ENCODE data around the gene TRIM17. TPM values are rescaled to one million over a fixed set of nuclear protein-coding genes. Genes with fewer than 3 reads are reported as not detected.

TRIM17 gene, protein sequence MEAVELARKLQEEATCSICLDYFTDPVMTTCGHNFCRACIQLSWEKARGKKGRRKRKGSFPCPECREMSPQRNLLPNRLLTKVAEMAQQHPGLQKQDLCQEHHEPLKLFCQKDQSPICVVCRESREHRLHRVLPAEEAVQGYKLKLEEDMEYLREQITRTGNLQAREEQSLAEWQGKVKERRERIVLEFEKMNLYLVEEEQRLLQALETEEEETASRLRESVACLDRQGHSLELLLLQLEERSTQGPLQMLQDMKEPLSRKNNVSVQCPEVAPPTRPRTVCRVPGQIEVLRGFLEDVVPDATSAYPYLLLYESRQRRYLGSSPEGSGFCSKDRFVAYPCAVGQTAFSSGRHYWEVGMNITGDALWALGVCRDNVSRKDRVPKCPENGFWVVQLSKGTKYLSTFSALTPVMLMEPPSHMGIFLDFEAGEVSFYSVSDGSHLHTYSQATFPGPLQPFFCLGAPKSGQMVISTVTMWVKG
- total RNA-seq: 1.2 TPM

DNA sequence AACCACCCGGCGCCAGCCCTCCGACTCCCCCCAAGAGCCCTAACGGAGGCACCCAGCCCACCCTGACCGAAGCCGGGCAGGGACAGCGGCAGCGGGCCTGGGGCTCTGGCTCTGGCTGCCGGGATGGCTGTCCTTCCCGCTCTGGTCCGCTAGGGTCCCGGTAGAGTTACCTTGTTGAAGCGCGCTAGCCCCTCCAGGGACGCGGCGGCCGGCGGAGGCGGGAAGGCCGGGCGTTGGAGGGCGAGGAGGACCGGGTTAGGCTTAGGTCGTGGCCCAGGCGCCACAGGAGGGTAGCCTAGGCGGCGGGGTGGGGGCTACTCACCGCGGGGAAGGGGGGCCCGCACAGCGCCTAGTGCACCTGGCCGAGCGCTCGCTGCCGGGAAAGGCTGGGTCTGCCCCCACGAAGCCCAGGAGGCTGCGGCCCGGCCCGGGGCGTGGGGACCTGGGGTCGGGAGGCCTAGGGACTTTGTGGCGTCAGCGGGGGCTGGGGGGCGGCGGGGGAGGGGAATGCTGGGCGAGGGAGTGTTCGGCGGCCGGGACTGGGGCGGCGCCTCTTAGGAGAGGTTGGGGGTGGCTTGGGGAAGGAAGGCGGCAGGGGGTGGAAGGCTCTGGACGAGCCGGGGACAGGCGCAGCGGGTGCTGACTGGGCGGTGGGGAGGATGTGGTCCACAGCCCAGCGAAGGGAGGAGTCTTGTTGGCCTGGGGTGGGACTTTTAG lies at the start of gene TRIM17:
Gene TRIM17 (minus strand): TSS at position 645 of the 717 bp plus-strand sequence. CDS start 1,789 bp downstream, outside the sequence.
- no peaks in the 10 kb centered on the region for H3K9me3 ChIP-seq
- no peaks in the 10 kb centered on the region for H3K36me3 ChIP-seq
- peak within 1 kb of the TSS; percentile 45 to 59 for H3K4me3 ChIP-seq
- peak within 1 kb of the TSS; percentile 16 for H3K27ac ChIP-seq
- no peak for TF ChIP-seq POLR2A (IDR thresholded peaks at IDR 0.05)
- TF ChIP-seq, protein P1, sequence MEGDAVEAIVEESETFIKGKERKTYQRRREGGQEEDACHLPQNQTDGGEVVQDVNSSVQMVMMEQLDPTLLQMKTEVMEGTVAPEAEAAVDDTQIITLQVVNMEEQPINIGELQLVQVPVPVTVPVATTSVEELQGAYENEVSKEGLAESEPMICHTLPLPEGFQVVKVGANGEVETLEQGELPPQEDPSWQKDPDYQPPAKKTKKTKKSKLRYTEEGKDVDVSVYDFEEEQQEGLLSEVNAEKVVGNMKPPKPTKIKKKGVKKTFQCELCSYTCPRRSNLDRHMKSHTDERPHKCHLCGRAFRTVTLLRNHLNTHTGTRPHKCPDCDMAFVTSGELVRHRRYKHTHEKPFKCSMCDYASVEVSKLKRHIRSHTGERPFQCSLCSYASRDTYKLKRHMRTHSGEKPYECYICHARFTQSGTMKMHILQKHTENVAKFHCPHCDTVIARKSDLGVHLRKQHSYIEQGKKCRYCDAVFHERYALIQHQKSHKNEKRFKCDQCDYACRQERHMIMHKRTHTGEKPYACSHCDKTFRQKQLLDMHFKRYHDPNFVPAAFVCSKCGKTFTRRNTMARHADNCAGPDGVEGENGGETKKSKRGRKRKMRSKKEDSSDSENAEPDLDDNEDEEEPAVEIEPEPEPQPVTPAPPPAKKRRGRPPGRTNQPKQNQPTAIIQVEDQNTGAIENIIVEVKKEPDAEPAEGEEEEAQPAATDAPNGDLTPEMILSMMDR (IDR thresholded peaks at IDR 0.05): peak in 1 of 3 experiments; percentile 8
- TF ChIP-seq POLR2AphosphoS5 (IDR thresholded peaks at IDR 0.05; ENCODE audit: insufficient read depth in 1 of 2, low read depth in 1 of 2): no peak
- no peaks in the 10 kb centered on the region for H3K27me3 ChIP-seq
- peaks cover 26% of the 10 kb centered on the region for H3K4me1 ChIP-seq
- DNase-seq (ENCODE audit: extremely low spot score in 2 of 2): no peak
- intact Hi-C loops (cut with DNase I): no loop called here

DNA sequence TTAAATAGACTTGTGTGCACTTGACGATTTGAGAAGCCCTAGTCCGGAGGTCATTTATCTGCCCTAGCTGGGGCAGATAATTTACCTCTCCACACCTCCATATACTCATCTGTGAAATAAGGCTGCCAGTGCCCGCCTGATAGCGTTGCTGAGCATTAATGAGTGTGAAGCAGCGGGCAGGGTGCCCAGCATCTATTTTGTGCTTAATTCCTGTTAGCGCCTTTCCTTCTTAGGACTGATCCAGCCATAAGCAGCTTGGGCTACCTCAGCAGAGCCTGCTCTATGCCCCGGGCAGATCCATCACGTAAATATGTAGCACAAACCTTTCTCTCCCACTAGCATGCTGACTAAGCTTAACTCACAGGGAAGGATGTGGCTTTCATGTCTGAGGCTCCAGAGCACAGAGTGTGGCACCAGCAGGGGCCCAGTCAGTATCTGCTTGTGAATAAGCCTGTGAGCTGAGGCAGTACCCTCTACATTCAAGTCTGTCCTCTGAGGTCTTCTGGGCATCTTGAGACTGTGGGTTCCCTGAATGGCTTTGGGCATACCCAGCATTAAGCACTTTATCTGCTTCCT lies 49.0 kb upstream of the TRIM17 start:
- no peak overlapping the region for H3K27ac ChIP-seq
- DNase-seq (ENCODE audit: extremely low spot score in 2 of 2): no peak

DNA sequence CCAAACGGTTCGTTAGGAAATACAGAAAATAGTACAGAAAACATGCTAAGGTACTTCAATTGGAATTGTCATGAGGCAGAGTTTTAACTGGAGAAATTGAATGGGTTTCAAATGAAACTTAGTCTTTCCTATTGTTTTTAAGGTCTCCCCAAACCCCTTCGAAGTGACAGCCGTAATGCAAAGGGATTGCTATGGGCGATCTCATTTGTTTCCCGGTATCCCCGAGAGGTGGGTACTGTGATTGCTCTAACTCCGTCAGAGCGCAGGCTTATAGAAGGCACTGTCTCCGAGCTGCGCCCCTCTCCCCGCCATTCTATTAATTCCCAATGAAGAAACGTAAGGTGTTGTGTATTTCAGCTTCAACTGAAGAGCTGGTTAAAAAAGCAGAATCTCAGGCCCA lies 48.5 kb upstream of the TRIM17 start:
- DNase-seq (ENCODE audit: extremely low spot score in 2 of 2): no peak
- H3K27me3 ChIP-seq: no peaks in the 10 kb centered on the region
- intact Hi-C loops (cut with DNase I): no loop called here
- no peak for TF ChIP-seq POLR2A (IDR thresholded peaks at IDR 0.05)
- TF ChIP-seq POLR2AphosphoS5 (IDR thresholded peaks at IDR 0.05; ENCODE audit: insufficient read depth in 1 of 2, low read depth in 1 of 2): no peak
- TF ChIP-seq, protein P1 (IDR thresholded peaks at IDR 0.05): no peak
- H3K4me3 ChIP-seq: peak overlapping the region in 1 of 2 donors; percentile 26
- peaks cover 17% of the 10 kb centered on the region for H3K4me1 ChIP-seq
- H3K27ac ChIP-seq: no peak overlapping the region
- H3K9me3 ChIP-seq: no peaks in the 10 kb centered on the region
- H3K36me3 ChIP-seq: no peaks in the 10 kb centered on the region

More for the DNA sequence above, 49.0 kb upstream of the TRIM17 start:
- intact Hi-C loops (cut with DNase I): no loop called here
- Histone ChIP-seq H3K27me3 (no peaks in the 10 kb centered on the region), H3K4me1 (peaks cover 17% of the 10 kb centered on the region), H3K4me3 (no peak overlapping the region), H3K36me3 (no peaks in the 10 kb centered on the region), H3K9me3 (no peaks in the 10 kb centered on the region)
- no peak for TF ChIP-seq POLR2A (IDR thresholded peaks at IDR 0.05)
- TF ChIP-seq, protein P1 (IDR thresholded peaks at IDR 0.05): no peak
- no peak for TF ChIP-seq POLR2AphosphoS5 (IDR thresholded peaks at IDR 0.05; ENCODE audit: insufficient read depth in 1 of 2, low read depth in 1 of 2)

DNA sequence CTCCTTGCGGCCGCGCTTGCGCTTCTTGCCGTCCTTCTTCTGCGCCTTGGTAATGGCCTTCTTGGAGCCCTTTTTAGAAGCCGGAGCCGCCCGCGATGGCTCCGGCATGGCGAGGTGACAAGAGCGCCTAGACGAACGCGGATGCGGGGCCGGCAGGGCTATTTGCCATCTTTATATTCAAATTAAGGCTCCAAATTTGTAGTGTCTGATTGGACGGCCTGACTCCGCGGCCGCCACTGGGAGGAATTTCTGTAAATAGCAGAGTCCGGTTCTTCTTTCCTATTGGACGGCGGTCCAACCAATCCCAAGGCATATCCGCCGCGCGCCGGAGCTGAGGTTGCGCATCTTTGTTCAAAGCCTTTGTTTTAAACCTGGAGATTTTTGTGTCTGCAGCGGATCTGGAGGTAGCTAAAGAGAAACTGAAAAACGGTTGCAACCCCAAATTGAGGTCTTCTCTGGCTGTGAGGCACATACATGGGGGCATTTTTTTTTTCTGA lies 47.9 kb upstream of the TRIM17 start:
- TF ChIP-seq POLR2AphosphoS5 (IDR thresholded peaks at IDR 0.05; ENCODE audit: insufficient read depth in 1 of 2, low read depth in 1 of 2): peak in 1 of 2 donors; percentile 48
- TF ChIP-seq, protein P1 (IDR thresholded peaks at IDR 0.05): no peak
- no peaks in the 10 kb centered on the region for H3K27me3 ChIP-seq
- no peak for DNase-seq (ENCODE audit: extremely low spot score in 2 of 2)

More for the DNA sequence above, 47.9 kb upstream of the TRIM17 start:
- H3K9me3 ChIP-seq: no peaks in the 10 kb centered on the region
- H3K27ac ChIP-seq: no peak overlapping the region
- peak overlapping the region in 1 of 2 donors; percentile 26 for H3K4me3 ChIP-seq
- no peaks in the 10 kb centered on the region for H3K36me3 ChIP-seq
- H3K4me1 ChIP-seq: peaks cover 21% of the 10 kb centered on the region
- intact Hi-C loops (cut with DNase I): no loop called here

Data from vagina (tissue), 2 donors.